Measurements from ENCODE around the gene SLC2A3. TPM values are rescaled to one million over a fixed set of nuclear protein-coding genes. Genes with fewer than 3 reads are reported as not detected.
"Not testable (repeated sequence)": the region's sequence is repeated elsewhere in the genome, so short reads cannot be mapped to it uniquely, and the experiment has no call there.

The SLC2A3 gene
- total and polyA plus RNA-seq, 2 experiments from 2014 or later = 65.3 to 76.3 TPM

- 89% methylated on average over 7 of the region's 7 CpGs for WGBS (ENCODE audit: low lambda C conversion rate, missing lambda C conversion rate)
These were observed 36.2 kb downstream of the SLC2A3 start for GRCh38 chr12:7899755-7900154.

GRCh38 chr12:7896726-7897125 lies 39.3 kb downstream of the SLC2A3 start:
- not testable (repeated sequence) for H3K9me3 ChIP-seq (ENCODE audit: low read depth); H3K4me3 ChIP-seq; H3K4me1 ChIP-seq (ENCODE audit: insufficient read depth); H3K4me2 ChIP-seq; H3K27ac ChIP-seq; H2AFZ ChIP-seq; H3K27me3 ChIP-seq; H3K79me2 ChIP-seq; H4K20me1 ChIP-seq (ENCODE audit: insufficient read depth, poor library complexity, severe bottlenecking); H3K36me3 ChIP-seq (replicated peaks; ENCODE audit: insufficient read depth, low read depth); H3K9me2 ChIP-seq (replicated peaks; ENCODE audit: insufficient read depth); DNase-seq (ENCODE audit: low spot score)
- WGBS (ENCODE audit: low lambda C conversion rate, missing lambda C conversion rate) = 88% methylated on average over 4 of the region's 4 CpGs

More at GRCh38 chr12:7899755-7900154, 36.2 kb downstream of the SLC2A3 start:
- Histone ChIP-seq H3K4me1 (ENCODE audit: insufficient read depth) (peaks cover under 1% of the 10 kb centered on the region), H3K4me3 (no peak overlapping the region), H3K4me2 (no peak overlapping the region), H3K79me2 (no peaks in the 10 kb centered on the region), H3K27ac (no peak overlapping the region), H3K9me2 (replicated peaks; ENCODE audit: insufficient read depth) (no peaks in the 10 kb centered on the region), H4K20me1 (ENCODE audit: insufficient read depth, poor library complexity, severe bottlenecking) (no peaks in the 10 kb centered on the region), H3K9me3 (ENCODE audit: low read depth) (no peaks in the 10 kb centered on the region), H3K27me3 (no peaks in the 10 kb centered on the region), H3K36me3 (replicated peaks; ENCODE audit: insufficient read depth, low read depth) (no peaks in the 10 kb centered on the region), H2AFZ (no peak overlapping the region)
- TF ChIP-seq EZH2phosphoT487 (IDR thresholded peaks at IDR 0.05; ENCODE audit: low read depth, severe bottlenecking, unreplicated experiment) (no peak), CTCF (IDR thresholded peaks at IDR 0.05; ENCODE audit: poor library complexity) (no peak), EZH2 (IDR thresholded peaks at IDR 0.05; ENCODE audit: borderline replicate concordance) (no peak)
- DNase-seq (ENCODE audit: low spot score) = no peak

- no peak overlapping the region for H3K4me2 ChIP-seq
- H3K9me2 ChIP-seq (replicated peaks; ENCODE audit: insufficient read depth) = no peaks in the 10 kb centered on the region
- 73% methylated on average over 4 of the region's 4 CpGs for WGBS (ENCODE audit: low lambda C conversion rate, missing lambda C conversion rate)
- TF ChIP-seq EZH2phosphoT487 (IDR thresholded peaks at IDR 0.05; ENCODE audit: low read depth, severe bottlenecking, unreplicated experiment) = no peak
- TF ChIP-seq CTCF (IDR thresholded peaks at IDR 0.05; ENCODE audit: poor library complexity) = no peak
- no peak for TF ChIP-seq EZH2 (IDR thresholded peaks at IDR 0.05; ENCODE audit: borderline replicate concordance)
- no peaks in the 10 kb centered on the region for H3K79me2 ChIP-seq
- no peaks in the 10 kb centered on the region for H4K20me1 ChIP-seq (ENCODE audit: insufficient read depth, poor library complexity, severe bottlenecking)
- no peaks in the 10 kb centered on the region for H3K36me3 ChIP-seq (replicated peaks; ENCODE audit: insufficient read depth, low read depth)
- no peak overlapping the region for H3K4me3 ChIP-seq
- no peaks in the 10 kb centered on the region for H3K9me3 ChIP-seq (ENCODE audit: low read depth)
- no peak overlapping the region for H3K27ac ChIP-seq
- DNase-seq (ENCODE audit: low spot score) = no peak
- no peaks in the 10 kb centered on the region for H3K27me3 ChIP-seq
- H3K4me1 ChIP-seq (ENCODE audit: insufficient read depth) = no peaks in the 10 kb centered on the region
- no peak overlapping the region for H2AFZ ChIP-seq
These were observed 43.6 kb downstream of the SLC2A3 start for GRCh38 chr12:7892186-7892980.

- Histone ChIP-seq H3K27ac (peak overlapping the region; percentile 28), H3K36me3 (replicated peaks; ENCODE audit: insufficient read depth, low read depth) (no peaks in the 10 kb centered on the region), H3K4me1 (ENCODE audit: insufficient read depth) (no peaks in the 10 kb centered on the region), H2AFZ (no peak overlapping the region), H3K9me2 (replicated peaks; ENCODE audit: insufficient read depth) (no peaks in the 10 kb centered on the region), H3K9me3 (ENCODE audit: low read depth) (no peaks in the 10 kb centered on the region), H3K79me2 (no peaks in the 10 kb centered on the region), H4K20me1 (ENCODE audit: insufficient read depth, poor library complexity, severe bottlenecking) (no peaks in the 10 kb centered on the region), H3K4me3 (no peak overlapping the region), H3K4me2 (peak overlapping the region; percentile 1), H3K27me3 (no peaks in the 10 kb centered on the region)
- 46% methylated on average over 3 of the region's 3 CpGs for WGBS (ENCODE audit: low lambda C conversion rate, missing lambda C conversion rate)
- no peak for DNase-seq (ENCODE audit: low spot score)
- TF ChIP-seq CTCF (IDR thresholded peaks at IDR 0.05; ENCODE audit: poor library complexity) (no peak), EZH2phosphoT487 (IDR thresholded peaks at IDR 0.05; ENCODE audit: low read depth, severe bottlenecking, unreplicated experiment) (no peak), EZH2 (IDR thresholded peaks at IDR 0.05; ENCODE audit: borderline replicate concordance) (no peak)
These were observed 51.3 kb downstream of the SLC2A3 start for GRCh38 chr12:7884689-7885088.

GRCh38 chr12:7881736-7882120 lies 54.3 kb downstream of the SLC2A3 start:
- DNase-seq (ENCODE audit: low spot score); H3K27me3 ChIP-seq; H4K20me1 ChIP-seq (ENCODE audit: insufficient read depth, poor library complexity, severe bottlenecking); H3K4me1 ChIP-seq (ENCODE audit: insufficient read depth); H3K4me3 ChIP-seq; H3K4me2 ChIP-seq; H3K9me2 ChIP-seq (replicated peaks; ENCODE audit: insufficient read depth); H3K36me3 ChIP-seq (replicated peaks; ENCODE audit: insufficient read depth, low read depth); H2AFZ ChIP-seq; H3K79me2 ChIP-seq; H3K27ac ChIP-seq; H3K9me3 ChIP-seq (ENCODE audit: low read depth): not testable (repeated sequence)
- 82% methylated on average over 4 of the region's 4 CpGs for WGBS (ENCODE audit: low lambda C conversion rate, missing lambda C conversion rate)
